Measurements from ENCODE around the gene RCAN1.

DNA sequence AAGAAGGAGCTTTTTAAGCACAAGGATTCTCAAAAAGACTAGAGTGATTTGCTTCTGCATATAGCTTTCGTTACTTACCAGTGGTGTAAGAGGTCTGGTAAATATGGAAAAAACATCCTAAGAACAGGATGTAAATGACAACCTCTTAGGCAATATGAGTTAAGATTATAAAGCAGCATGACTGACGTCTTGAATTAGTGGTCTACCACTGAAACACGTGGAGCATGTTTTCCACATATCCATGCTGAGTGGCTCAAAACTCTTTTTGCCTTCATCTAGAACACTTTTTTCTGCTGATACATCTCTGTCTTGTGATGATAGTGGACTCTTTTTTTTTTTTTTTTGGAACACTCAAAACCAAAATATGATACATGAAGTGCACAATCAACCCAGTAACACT is 44.6 kb downstream of the RCAN1 start:
- peak in 2 of 4 donors; percentile 66 to 79 for TF ChIP-seq EP300 (IDR thresholded peaks at IDR 0.05)
- TF ChIP-seq, protein P1, sequence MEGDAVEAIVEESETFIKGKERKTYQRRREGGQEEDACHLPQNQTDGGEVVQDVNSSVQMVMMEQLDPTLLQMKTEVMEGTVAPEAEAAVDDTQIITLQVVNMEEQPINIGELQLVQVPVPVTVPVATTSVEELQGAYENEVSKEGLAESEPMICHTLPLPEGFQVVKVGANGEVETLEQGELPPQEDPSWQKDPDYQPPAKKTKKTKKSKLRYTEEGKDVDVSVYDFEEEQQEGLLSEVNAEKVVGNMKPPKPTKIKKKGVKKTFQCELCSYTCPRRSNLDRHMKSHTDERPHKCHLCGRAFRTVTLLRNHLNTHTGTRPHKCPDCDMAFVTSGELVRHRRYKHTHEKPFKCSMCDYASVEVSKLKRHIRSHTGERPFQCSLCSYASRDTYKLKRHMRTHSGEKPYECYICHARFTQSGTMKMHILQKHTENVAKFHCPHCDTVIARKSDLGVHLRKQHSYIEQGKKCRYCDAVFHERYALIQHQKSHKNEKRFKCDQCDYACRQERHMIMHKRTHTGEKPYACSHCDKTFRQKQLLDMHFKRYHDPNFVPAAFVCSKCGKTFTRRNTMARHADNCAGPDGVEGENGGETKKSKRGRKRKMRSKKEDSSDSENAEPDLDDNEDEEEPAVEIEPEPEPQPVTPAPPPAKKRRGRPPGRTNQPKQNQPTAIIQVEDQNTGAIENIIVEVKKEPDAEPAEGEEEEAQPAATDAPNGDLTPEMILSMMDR (IDR thresholded peaks at IDR 0.05): no peak
